Activated naive CD4-positive, alpha-beta T cell (primary cell): ENCODE measurements around the gene WAS.
"Not testable (repeated sequence)": the region's sequence is repeated elsewhere in the genome, so short reads cannot be mapped to it uniquely, and the experiment has no call there.

Experiments used
- DNase-seq, 4 experiments: peaks; one replicate each; lab custom pipeline; 2025; lab: John Stamatoyannopoulos, UW

Gene WAS

DNA sequence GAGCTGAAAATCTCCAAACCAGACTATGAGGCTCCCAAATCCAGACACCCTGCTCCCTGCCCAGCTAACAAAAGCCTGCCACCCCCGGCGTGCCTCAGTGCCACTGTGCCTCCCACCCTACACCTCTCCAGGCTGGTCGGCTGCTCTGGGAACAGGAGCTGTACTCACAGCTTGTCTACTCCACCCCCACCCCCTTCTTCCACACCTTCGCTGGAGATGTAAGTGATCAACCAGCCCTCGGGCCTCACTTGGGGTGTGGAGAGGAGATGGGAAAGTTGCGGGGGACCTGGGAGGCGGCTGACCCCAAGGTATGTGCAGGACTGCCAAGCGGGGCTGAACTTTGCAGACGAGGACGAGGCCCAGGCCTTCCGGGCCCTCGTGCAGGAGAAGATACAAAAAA, 1.8 kb downstream of the WAS start:
- DNase-seq, result no peak

DNA sequence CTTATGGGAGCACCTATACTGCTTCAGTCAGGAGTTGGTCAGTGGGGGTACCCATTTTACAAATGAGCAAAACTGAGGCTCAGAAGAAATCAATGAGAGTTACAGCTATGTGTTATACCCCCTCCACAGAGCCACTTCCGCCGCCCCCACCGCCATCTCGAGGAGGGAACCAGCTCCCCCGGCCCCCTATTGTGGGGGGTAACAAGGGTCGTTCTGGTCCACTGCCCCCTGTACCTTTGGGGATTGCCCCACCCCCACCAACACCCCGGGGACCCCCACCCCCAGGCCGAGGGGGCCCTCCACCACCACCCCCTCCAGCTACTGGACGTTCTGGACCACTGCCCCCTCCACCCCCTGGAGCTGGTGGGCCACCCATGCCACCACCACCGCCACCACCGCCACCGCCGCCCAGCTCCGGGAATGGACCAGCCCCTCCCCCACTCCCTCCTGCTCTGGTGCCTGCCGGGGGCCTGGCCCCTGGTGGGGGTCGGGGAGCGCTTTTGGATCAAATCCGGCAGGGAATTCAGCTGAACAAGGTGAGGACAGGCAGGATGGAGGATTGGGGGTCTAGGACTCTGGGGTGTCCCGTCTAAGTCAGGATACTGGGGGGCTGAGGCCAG, 5.0 kb downstream of the WAS start:
- no peak for DNase-seq

DNA sequence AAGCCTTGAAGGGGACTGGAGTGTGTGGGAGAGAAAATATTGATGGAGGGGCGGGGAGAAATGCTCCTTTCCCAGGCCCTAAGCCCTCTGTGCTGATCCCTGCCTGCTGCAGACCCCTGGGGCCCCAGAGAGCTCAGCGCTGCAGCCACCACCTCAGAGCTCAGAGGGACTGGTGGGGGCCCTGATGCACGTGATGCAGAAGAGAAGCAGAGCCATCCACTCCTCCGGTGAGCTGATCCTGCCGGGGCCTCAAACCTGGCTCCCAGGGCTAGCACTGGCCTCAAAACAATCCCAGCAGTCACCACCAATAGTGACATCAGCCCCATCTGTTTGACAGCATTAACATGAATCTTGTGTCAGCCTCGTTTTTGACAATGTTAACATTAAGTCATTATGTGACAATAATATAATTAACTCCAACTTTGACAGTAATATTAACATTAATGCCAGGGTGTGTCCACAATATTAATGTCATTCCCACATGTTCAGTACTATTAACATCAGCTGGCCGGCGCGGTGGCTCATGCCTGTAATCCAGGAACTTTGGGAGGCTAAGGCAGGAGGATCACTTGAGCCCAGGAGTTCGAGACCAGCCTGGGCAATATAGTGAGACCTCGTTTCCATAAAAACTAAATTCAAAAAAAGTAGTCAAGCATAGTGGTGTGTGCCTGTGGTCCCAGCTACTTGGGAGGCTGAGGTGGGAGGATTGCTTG, 5.8 kb downstream of the WAS start:
- DNase-seq, result no peak

DNA sequence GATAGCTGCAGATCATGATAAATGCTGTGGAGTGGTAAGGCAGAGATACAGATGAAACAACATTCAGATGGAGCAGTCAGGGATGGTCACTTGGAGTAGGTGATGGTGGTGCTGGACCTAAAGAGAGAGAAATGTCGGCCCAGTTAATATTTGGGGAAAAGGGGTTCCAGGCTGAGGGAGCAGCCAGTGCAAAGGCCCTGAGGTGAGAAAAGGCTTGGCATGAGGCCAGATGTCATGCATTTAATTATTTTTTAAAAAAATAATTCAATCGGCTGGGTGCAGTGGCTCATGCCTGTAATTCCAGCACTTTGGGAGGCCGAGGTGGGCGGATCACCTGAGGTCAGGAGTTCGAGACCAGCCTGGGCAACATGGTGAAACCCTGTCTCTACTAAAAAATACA, 8.1 kb downstream of the WAS start:
- DNase-seq, result not testable (repeated sequence)

DNA sequence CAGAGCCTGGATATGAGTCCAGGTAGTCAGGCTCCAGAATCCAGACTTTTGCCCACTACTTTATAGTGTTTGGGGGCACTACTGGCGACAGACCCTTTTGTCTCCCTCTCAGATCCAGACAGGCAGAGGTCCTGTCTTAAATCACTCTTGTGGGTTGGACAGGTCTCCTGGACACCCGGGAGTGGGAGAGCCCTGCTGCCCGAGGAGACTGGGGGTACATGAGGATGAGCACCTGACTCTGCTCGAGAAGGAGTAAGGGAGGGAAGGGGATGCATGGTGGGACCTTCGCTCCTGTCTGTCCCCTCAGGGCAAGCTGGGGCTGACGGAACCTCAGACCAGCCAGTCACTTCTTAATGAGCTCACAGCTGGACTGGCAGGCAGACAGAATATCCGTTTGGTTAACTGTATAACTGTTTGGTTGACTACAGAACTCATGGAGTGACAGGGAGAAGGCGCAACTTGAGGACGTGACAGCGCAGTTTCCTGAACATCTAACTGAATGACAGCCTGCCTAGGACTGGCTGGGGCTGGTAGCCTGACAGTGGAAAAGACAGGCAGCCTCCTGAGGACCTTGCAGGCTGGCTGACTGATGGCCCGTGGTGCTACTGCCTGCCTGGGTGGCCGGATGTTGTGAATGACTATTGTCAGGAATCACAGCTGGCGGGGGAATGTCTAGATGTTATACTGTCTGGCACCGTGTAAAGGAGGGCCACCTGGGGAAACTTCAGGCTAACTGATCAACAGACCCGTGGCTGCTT, 11.4 kb downstream of the WAS start:
- DNase-seq, result no peak

DNA sequence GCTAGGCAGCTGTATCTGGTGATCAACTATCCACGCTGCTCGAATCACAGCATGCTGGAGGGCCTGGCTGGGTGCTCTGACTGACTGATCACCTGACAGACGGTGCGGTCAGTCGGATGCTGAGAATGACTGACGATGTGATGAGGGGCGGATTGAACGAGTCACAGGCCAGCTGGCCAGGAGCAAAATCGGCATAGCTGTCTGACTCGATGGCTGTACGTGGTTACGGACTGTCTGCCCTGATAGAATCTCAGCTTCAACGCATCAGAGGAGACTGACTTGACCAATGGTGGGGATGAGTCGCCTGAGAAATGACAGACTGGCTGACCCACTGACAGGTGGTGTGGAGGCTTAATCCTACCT, 11.9 kb downstream of the WAS start:
- no peak for DNase-seq

DNA sequence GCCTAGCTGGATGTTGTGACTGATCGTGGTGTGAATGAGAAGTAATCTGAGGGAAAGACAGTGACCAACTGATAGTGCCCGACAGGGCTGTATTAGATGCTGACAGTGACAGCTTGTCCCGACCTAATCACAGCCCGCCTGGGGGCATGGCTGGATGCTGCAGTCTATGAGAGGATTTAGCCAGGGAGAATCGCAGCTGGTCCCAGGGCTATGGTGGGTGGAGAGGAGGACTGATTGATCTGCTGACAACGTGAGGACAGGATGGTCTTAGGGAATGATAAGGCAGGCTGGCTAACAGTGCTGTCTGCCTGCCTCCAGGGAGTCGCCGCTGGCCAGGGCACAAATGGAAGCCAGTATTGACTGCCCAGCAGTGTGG, 12.3 kb downstream of the WAS start:
- no peak for DNase-seq

DNA sequence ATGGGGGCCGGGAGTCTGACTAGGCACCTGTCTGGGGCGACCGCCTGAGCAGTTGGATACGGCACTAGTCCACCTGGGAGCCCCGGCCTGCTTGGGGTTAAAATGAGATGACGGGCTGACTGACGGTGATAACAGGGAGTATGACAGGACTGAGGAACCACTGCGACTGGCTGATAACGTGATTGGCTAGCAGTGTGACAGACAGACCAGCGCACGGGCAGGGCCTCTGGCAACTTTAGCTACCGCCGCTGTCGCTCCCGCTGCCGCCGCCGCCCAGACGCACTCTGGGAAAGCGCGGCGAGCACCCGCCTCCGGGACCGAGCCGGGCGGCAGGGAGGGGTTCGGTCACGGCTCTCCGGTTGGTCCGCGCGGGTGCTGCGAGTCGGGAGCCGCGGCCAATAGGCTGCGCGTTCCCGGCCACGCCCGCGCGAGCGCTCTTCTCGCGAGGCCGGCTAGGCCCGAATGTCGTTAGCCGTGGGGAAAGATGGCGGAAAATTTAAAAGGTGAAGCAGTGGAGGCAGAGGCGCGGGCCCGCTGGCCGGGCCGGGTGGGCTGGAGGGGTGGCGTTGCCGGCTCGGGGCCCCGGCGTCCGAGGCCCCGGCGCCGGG, 12.8 kb downstream of the WAS start, which contains the start of gene SUV39H1:
Gene SUV39H1 (plus strand): TSS at position 434 of the 608 bp plus-strand sequence. CDS start 51 bp downstream, at position 485.
- DNase-seq, result peak; percentile 30 to 77 (median 48)

DNA sequence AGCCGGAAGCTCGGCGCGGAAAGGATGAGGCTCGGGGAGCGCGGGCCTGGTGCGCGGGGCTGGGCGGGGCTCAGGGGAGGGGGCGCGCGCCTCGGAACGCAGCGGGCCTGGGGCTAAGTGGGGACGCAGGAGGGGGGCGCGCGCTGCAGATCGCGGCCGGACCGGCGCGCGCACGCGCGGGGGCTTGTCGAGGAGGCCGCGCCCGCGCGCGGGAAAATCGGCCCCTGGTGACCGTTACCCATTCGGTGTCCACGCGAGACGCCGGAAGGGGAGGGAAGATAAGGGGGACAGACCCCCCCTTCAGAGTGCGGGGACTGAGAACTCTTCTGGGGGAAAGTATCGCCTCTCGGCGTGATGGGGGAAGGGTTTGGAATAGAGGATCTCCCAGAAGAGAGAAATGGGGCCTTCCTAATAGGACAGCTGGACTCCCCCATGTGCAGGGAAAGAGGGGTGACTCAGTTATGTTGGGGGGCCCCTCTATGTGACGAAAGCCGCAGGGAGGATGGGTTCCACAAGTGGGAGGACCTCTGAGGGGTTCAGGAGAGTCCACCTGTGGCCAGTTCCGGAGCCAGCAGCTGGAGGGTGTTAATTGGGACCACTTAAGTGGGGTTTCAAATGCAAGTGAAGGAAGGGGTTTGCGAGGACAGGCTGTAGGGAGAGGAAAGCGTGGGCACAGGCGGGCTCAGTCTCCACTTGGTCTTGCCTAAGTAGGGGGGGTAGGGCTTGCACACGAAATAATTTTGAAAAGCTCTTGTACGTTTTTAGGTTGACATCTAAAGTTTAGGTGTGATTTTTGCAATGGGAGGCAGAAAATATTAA, 13.5 kb downstream of the WAS start:
- DNase-seq, result no peak

DNA sequence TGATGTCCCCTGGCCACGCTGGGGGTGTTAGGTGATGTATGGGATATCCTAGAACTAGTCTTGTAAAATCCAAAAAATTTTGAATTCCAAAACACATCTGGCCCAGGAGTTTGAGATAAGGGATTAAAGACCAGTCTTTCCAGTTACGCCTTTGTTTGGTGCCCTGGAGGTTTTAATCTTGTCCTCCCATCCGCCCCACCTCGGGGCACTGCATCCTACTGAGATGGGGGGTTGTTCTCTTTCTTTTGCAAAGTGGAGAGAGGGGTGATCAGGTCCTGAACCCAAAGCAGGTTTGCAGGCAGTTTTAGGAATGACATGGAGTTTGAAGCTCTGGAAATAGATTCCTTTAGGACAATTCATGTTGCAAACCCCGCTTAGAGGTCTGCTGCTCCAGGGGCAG, 14.7 kb downstream of the WAS start:
- DNase-seq, result no peak

DNA sequence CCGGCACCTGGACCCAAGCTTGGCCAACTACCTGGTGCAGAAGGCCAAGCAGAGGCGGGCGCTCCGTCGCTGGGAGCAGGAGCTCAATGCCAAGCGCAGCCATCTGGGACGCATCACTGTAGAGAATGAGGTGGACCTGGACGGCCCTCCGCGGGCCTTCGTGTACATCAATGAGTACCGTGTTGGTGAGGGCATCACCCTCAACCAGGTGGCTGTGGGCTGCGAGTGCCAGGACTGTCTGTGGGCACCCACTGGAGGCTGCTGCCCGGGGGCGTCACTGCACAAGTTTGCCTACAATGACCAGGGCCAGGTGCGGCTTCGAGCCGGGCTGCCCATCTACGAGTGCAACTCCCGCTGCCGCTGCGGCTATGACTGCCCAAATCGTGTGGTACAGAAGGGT, 16.6 kb downstream of the WAS start:
- DNase-seq, result no peak

DNA sequence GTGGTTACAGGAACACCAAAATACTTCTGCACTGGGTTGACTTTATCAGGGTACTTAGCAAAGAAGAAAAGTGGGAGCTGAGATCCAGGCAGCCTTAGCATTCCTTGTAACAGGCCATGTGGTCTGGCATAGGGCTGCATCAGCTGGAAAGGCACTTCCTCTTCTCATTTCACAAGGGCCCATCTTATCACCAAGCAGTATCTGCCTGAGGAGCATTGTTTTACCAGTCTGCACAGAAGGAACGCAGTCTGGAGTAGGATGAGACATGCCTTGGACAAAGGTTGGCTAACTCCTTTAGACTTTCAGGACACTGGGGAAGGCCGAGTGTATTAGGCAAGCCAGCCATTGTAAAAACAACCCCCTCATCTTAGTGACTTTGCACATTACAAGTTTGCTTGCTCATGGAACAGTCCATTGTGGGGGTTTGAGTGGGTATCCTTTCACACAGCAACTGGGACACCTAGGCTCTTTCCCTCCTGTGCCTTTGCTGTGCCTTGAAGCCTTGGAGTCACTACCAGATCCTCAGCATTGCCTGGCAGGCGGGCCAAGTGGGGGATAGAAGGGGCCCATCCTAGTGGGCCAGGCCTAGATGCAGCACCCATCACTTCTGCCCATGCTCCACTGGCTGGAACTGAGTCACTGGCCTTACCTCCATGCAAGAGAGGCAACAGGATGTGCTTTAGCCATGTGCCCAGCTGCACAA, 17.5 kb downstream of the WAS start:
- no peak for DNase-seq

DNA sequence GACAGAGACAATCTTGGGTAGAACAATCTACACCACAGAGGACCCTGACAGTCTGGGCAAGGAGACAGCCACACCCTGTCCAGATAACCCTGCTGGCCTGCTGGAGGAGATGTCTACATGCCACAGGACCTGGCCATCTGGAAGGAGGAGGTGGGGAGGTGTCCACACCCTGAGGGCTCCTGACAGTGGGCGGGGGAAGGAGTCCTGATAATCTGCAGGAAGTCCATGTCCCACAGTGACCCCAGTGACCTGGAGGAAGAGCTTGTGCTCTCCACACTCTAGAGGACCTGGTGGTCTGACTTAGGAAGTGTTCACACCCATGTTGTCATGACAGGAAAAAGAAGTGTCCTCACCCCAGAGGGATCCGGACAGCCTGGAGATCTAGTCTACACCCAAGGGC, 18.4 kb downstream of the WAS start:
- no peak for DNase-seq

DNA sequence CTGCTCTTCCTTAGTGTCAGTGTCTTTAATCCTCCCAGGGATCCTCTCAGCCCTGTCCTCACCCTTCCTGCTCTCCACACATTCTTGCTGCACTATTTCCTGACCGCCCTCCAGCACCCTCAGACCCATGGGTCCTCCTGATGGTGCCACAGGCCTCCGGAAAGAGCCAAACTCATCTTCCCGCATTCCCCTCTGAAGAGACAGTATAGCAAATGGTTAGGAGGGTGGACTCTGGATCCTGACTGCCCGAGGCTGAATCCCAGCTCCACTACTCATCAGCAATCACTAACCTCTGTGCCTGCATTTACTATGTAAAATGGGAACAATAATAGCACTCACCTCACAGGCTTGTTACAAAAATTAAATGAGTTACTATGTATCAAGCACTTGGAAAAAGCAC, 19.1 kb downstream of the WAS start:
- no peak for DNase-seq

DNA sequence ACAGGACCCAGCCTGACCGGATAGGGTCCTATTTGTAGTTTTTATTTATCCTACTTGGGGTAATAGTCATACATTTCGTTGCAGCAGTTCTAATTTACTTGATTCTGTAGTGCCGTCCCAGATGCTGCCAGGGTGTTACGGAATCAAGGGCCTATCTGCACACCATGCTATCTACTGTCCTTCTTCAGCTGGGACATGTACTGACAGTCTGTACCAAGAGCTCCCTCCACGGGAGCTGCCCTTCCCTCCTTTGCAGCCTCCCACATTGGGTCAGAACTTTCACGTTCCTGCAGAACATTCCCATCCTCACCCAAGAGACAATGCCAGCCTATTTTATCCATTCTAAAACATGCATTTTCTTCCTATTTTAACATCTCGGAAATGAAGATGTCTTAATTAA, 19.6 kb downstream of the WAS start:
- no peak for DNase-seq

DNA sequence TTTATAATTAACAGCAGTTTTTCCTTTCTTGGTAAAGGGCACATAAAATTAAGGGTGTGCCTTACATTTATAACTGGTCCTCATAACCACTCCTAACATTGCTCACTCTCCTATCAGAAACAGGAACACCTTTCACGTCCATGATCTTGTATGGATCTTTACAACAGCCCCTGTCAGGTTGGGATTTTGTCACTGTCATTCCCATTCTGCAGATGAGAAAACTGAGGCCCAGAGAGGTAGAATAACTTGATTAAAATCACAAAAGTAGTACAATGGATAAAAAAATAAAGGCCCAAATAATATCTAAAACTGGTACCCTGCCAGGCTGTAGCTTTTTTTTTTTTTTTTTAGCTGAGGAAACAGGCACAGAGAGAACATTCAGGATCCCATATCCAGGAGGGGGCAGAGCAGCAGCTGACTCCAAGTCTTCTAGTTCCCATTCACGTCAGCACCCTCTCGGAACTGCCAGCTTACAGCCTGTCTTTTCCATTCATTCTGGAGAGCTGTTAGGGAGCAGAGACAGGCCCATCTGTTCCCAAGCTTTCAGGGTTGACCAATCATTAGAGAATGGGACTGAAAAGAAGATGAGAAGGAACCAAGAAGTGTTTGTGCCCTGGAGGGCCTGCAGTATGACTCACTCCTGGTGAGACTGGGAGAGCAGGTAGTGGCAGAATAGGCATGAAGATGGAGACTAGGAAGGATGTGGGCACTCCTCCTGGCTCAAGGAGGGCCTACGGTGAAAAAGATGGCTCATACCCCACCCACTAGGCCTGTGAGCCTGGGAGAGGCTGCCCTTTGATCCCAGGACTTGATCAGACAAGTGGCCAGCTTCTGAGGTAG, 20.3 kb downstream of the WAS start:
- no peak for DNase-seq

DNA sequence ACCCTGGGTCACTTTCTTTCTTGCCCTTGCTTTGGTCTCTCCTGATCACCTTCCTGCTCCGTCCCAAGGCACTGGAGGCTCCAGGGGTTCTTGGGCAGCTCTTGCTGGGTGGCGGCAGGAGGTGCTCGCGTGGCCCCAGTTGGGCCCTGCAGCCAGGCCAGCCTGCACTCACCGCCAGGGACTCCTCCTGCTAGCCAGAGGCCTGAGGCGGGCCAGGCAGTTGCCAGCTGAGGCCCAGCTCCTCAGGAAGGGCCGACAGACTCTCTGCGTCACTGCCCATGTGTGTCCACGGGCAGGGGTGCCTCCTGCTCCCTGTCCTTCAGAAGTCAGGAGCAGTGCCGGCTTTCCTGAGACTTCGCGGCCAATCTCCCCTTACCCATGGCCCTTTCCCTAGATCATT, 22.3 kb downstream of the WAS start:
- no peak for DNase-seq

DNA sequence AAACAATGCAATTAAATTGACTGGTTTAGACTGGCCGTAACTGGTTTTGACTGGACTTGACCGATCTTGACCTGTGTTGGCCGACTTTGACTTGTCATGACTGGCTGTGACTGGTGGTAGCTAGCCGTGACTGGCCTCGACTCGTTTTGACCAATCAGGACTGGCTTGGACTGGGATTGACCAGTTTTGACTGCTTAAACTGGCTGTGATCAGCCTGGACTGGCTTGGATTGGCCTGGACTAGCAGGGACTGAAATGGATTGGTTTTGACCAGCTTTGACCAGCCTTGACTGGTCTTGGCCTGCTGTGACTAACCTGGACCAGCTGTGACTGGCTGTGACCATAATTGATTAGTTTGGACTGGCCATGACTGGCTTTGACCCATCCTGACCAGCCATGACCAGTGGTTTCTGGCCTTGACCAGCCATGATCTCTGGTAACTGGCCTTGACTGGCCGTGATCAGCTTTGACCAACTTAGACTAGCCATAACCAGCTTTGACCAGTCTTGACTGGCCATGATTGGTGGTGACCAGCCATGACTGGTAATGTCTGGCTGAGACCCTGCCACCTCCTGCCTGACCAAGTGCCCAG, 26.0 kb downstream of the WAS start:
- no peak for DNase-seq

DNA sequence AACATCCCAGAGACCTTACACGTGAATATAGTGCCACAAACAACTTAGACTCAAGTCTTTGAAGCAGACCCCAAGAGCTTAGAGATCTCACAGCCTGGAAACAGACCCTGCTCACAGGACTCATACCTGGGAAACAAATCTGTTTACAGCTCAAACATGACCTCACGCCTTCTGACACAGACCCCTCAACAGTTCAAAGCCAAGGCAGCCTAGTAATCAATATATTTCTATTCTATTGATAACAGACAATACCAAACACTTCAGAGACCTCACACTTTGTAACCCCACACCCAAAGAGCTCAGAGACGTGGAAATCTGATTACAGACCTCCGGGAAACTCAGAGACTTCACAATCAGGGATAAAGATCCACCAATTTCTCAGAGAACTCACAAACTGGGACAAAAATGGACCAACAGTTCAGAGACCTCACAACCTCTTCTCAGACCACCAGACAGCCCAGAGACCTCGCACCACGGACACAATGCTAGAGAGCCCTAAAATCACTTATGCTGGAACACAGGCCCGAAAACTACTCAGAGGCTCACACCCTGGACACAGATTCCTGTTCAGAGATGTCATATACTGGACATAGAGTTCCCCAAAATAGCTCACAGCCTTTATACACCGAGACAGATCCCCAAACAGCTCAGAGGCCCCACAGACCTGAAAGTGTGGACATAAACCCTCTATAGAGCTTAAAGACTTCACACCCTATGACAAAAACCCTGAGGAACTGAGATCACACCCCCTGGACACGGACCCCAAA, 27.7 kb downstream of the WAS start:
- DNase-seq, result no peak
